ENCODE results near the gene PBX3. TPM values are rescaled to one million over a fixed set of nuclear protein-coding genes. Genes with fewer than 3 reads are reported as not detected.

PBX3 gene
- total RNA-seq, 1 donor from 2014 or later, result 46.1 TPM

- DNase-seq, result no peak
- no peak for ATAC-seq
- Histone ChIP-seq H3K27me3 (ENCODE audit: low read depth) (no peaks in the 10 kb centered on the region), H3K9me3 (no peaks in the 10 kb centered on the region), H3K36me3 (no peaks in the 10 kb centered on the region), H3K27ac (no peak overlapping the region), H3K4me1 (no peaks in the 10 kb centered on the region), H3K4me3 (no peak overlapping the region)
- TF ChIP-seq, protein P1, sequence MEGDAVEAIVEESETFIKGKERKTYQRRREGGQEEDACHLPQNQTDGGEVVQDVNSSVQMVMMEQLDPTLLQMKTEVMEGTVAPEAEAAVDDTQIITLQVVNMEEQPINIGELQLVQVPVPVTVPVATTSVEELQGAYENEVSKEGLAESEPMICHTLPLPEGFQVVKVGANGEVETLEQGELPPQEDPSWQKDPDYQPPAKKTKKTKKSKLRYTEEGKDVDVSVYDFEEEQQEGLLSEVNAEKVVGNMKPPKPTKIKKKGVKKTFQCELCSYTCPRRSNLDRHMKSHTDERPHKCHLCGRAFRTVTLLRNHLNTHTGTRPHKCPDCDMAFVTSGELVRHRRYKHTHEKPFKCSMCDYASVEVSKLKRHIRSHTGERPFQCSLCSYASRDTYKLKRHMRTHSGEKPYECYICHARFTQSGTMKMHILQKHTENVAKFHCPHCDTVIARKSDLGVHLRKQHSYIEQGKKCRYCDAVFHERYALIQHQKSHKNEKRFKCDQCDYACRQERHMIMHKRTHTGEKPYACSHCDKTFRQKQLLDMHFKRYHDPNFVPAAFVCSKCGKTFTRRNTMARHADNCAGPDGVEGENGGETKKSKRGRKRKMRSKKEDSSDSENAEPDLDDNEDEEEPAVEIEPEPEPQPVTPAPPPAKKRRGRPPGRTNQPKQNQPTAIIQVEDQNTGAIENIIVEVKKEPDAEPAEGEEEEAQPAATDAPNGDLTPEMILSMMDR (IDR thresholded peaks at IDR 0.05), result no peak
- intact Hi-C loops (cut with DNase I), result no loop called here
These were observed 114.4 kb downstream of the PBX3 start for GRCh38 chr9:125861405-125862058.

- Histone ChIP-seq H3K4me1 (peaks cover 4% of the 10 kb centered on the region), H3K27me3 (ENCODE audit: low read depth) (no peaks in the 10 kb centered on the region), H3K9me3 (no peaks in the 10 kb centered on the region), H3K27ac (no peak overlapping the region), H3K4me3 (no peak overlapping the region), H3K36me3 (no peaks in the 10 kb centered on the region)
- no peak for DNase-seq
- no peak for ATAC-seq
- intact Hi-C loops (cut with DNase I), result no loop called here
- TF ChIP-seq, protein P1 (IDR thresholded peaks at IDR 0.05), result no peak
These were observed 116.8 kb downstream of the PBX3 start for GRCh38 chr9:125863923-125864322.

- no peak overlapping the region for H3K4me3 ChIP-seq
- intact Hi-C loops (cut with DNase I), result no loop called here
- TF ChIP-seq, protein P1 (IDR thresholded peaks at IDR 0.05), result no peak
- no peaks in the 10 kb centered on the region for H3K9me3 ChIP-seq
- H3K27me3 ChIP-seq (ENCODE audit: low read depth), result no peaks in the 10 kb centered on the region
- H3K36me3 ChIP-seq, result no peaks in the 10 kb centered on the region
- no peak overlapping the region for H3K27ac ChIP-seq
- peaks cover 4% of the 10 kb centered on the region for H3K4me1 ChIP-seq
- no peak for ATAC-seq
- no peak for DNase-seq
These were observed 120.7 kb downstream of the PBX3 start for GRCh38 chr9:125867751-125868415.

DNA sequence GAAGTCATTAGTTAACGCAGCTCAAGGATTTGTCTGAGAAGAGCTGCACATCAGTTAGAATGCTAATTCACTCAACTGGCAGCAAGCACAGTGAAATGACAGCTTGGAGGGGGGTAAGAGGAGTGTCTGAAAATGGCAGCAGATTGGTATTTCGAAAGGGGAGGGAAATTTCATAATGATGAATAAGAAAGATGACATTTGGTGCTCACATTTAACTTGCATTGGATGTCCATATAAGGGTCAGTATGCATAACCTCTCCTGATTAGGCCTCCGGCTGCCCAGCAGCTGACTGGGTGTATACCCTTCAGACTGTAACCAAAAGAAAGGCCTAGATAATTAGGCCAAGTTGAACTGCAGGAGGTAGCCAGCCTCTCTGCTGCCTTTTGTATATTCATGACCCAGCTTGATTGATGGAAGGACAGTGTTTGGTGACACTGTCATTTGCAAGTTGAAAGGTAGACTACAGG, 131.0 kb downstream of the PBX3 start:
- Histone ChIP-seq H3K27ac (no peak overlapping the region), H3K36me3 (no peaks in the 10 kb centered on the region), H3K4me1 (no peaks in the 10 kb centered on the region), H3K4me3 (no peak overlapping the region), H3K27me3 (ENCODE audit: low read depth) (no peaks in the 10 kb centered on the region), H3K9me3 (no peaks in the 10 kb centered on the region)
- TF ChIP-seq, protein P1 (IDR thresholded peaks at IDR 0.05), result no peak
- ATAC-seq (no peak), DNase-seq (no peak)
- intact Hi-C loops (cut with DNase I), result no loop called here

DNA sequence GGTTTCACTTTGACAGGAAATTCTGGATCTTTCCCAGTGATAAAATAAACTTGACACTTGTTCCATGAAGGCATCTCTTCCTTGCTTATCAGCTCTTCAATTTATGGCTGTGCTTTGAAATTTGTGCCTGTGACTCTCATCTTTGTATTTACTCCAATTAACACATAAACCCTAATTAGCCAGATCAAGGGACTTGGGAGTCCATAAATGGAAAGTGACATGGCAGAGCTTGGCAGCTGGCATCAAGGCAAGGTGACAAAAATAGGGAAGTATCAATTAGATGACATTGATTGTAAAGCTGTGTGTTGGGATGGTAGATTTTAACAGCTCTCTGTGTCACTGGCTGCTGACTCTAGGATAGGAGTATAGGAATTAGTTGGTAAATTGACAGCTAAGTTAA, 133.9 kb downstream of the PBX3 start:
- TF ChIP-seq, protein P1 (IDR thresholded peaks at IDR 0.05), result no peak

More for the DNA sequence above, 133.9 kb downstream of the PBX3 start:
- DNase-seq (no peak), ATAC-seq (no peak)
- intact Hi-C loops (cut with DNase I), result no loop called here
- H3K27ac ChIP-seq, result no peak overlapping the region
- H3K9me3 ChIP-seq, result no peaks in the 10 kb centered on the region
- H3K27me3 ChIP-seq (ENCODE audit: low read depth), result no peaks in the 10 kb centered on the region
- H3K36me3 ChIP-seq, result no peaks in the 10 kb centered on the region
- no peak overlapping the region for H3K4me3 ChIP-seq
- peaks cover 6% of the 10 kb centered on the region for H3K4me1 ChIP-seq

Measured in lower lobe of right lung (tissue), 2 donors.